Activated T-helper 1 cell treated with Interleukin-2 at 50 U/mL for 16 hours (primary cell): Measurements from ENCODE around the gene STMN1.

Source experiments
- DNase-seq: peaks from one replicate; pipeline ENCODE4 v3.0.0-alpha.2; 2020; ENCODE audit warnings: low read depth

STMN1 gene

GRCh38 chr1:25922056-25922970, 16.1 kb upstream of the STMN1 start:
- DNase-seq = peak; percentile 4

GRCh38 chr1:25918615-25919014, 12.4 kb upstream of the STMN1 start:
- DNase-seq = no peak

GRCh38 chr1:25917996-25918395, 11.8 kb upstream of the STMN1 start:
- DNase-seq = no peak

GRCh38 chr1:25916460-25916859, 10.2 kb upstream of the STMN1 start:
- DNase-seq = no peak

GRCh38 chr1:25914074-25914995, 8.1 kb upstream of the STMN1 start:
- no peak for DNase-seq

GRCh38 chr1:25913206-25913605, 7.0 kb upstream of the STMN1 start:
- no peak for DNase-seq

GRCh38 chr1:25912076-25912831, 6.0 kb upstream of the STMN1 start:
- no peak for DNase-seq

- DNase-seq = no peak
These were observed 4.9 kb upstream of the STMN1 start for GRCh38 chr1:25911162-25911561.

- DNase-seq = no peak
These were observed 2.8 kb upstream of the STMN1 start for GRCh38 chr1:25909040-25909439.

GRCh38 chr1:25908161-25908560, 1.9 kb upstream of the STMN1 start:
- no peak for DNase-seq

- DNase-seq = no peak
These were observed 1.4 kb upstream of the STMN1 start for GRCh38 chr1:25907601-25908000.

- DNase-seq = peak; percentile 9
These were observed 553 bp upstream of the STMN1 start for GRCh38 chr1:25906644-25907300.

GRCh38 chr1:25904943-25905679, 1.1 kb downstream of the STMN1 start:
- DNase-seq = peak; percentile 80

- no peak for DNase-seq
These were observed 2.2 kb downstream of the STMN1 start for GRCh38 chr1:25903986-25904385.

GRCh38 chr1:25902462-25902861, 3.8 kb downstream of the STMN1 start:
- no peak for DNase-seq

GRCh38 chr1:25900219-25900618, 6.0 kb downstream of the STMN1 start:
- DNase-seq = no peak

- DNase-seq = no peak
These were observed 6.4 kb downstream of the STMN1 start for GRCh38 chr1:25899792-25900191.

GRCh38 chr1:25898223-25899015, 7.8 kb downstream of the STMN1 start:
- DNase-seq = no peak

- no peak for DNase-seq
These were observed 8.5 kb downstream of the STMN1 start for GRCh38 chr1:25897754-25898153.

GRCh38 chr1:25896266-25896665, 10.0 kb downstream of the STMN1 start:
- DNase-seq = no peak
